GM18505 (cell line): ENCODE measurements around the gene RPS8.
A peak's percentile ranks its signal among the peaks of the same experiment; 100 is the strongest.
"Not testable (repeated sequence)": the region's sequence is repeated elsewhere in the genome, so short reads cannot be mapped to it uniquely, and the experiment has no call there.

Experiments
- ATAC-seq: cut with Tn5 transposase; IDR thresholded peaks from one replicate; pipeline ENCODE4 v1.9.1; 2021; ENCODE audit not compliant: unreplicated experiment
- POLR2A ChIP-seq: IDR thresholded peaks from 4 replicates; pipeline ENCODE4 v1.6.1; 2011; ENCODE audit warnings: borderline replicate concordance; ENCODE audit not compliant: insufficient read depth, insufficient read length; ENCODE audit errors: extremely low read depth

RPS8 gene

DNA sequence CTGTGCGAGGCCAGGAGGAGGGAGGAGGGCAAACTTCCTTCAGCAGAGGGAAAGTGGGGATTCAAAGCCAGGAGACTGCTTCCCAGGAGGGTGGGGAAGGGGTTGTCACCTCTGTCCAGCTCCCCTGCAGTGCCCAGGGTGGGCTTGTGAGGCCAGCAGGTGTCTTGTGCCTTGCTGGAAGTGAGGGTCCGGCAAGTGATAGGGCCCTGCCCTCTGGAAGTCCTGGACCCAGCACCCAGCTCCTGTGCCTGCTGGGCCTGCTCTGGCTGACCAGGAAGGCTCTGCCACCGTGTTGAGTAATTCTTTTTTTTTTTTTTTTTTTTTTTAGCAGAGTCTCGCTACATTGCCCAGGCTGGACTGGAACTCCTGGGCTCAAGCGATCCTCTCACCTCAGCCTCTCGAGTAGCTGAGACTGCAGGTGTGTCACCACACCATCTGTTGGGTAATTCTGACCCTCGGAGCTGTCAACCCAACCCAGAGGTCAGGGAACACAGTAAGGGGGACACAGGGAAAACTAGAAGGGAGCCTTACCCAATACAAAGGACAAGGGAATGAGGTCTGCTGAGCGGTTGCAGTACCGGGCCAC is 11.6 kb downstream of the RPS8 start:
- no peak for ATAC-seq
- TF ChIP-seq POLR2A: no peak

DNA sequence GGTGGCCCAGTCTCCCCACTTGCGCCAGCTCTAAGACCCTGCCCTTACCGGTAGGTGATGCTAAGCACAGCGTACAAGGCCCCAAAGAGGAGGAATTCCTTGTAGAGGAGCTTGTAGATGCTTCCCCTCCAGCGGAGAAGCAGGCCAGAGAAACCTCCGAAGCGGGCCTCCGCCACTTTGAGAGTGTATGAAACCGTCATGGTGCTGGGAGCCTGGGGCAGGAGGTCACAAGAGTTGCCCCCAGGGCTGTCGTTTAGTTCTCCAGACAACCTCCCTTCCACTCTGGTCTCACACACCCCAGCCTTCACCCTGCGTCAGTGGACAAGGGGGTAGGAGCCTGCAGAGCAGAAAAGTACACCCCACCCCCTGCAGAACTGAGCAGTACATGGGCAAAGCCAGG is 12.2 kb downstream of the RPS8 start:
- no peak for ATAC-seq
- no peak for TF ChIP-seq POLR2A

DNA sequence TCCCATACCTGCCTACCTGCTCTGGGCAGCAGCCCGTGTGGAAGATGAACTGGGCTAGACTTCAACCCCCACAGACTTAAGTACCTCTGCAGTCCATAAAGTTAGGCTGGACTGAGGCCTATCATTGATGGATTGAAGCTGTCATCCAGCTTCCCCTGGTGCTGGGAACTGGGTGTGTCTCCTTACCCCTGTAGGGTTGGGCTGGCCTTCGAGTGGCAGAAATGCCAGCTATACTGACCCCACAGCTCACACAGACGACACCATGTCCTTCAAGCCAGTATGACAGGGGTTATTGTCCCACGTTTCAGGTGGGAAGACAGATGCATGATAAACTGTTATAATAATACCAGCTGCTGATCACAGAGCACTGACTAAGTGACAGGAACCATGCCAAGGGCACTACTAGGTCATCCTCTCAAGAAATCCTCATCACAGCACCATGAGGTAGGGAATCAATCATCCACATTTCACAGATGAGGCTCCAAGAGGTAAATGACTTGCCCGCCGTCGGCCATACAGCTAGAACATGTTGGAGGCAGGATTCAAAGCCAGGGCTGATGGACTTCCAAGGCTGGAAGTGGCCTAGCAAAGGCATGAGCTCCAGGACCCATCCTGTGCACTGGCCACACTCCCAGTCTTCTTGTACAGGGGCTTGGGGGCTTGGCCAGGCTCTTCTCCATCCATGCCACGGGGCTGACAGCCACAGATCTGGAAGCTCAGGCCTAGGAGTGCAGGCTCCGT is 12.9 kb downstream of the RPS8 start, which contains the start of gene BEST4:
Gene BEST4 (minus strand): TSS at position 51 of the 741 bp plus-strand sequence. CDS start 465 bp downstream, outside the sequence.
- TF ChIP-seq POLR2A: no peak
- ATAC-seq: no peak

DNA sequence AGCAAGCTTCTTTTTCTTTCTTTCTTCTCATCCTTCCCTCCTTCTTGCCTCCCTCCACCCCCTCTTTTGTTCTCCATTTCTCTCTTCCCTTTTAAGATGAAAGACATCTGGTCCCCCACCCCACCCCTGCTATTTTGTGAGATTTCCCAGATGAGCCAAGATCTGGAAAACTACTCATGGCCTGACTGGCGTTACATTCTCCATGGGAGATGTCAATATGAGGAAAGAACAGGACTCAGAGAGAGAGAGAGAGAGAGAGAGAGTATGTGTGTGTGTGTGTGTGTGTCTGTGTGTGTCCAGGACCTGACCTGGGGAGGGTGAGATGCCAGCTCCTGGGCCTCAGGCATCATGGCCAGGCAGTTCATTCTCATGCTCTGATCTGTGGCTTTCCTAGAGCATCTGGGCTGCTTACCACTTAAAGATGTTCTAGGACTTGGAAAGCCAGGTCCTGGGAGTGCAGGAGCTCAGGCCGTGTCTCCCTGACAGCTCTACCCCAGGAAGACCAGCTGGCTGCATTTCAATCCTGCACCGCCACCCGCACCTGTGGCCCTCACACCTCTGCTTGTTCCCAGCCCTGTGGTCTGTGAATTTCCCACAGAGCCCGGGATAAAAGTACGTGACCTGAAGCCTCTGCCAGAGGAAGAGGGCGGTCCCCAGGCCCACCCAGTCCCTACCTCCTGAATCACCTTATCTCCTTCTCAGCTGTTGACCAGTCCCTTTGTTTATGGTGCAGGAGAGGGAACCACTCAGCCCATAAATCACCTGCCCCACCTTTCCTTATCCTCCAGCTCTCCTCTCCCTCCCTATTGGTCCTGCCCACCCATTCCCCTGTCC is 15.8 kb downstream of the RPS8 start:
- TF ChIP-seq POLR2A: no peak
- no peak for ATAC-seq

DNA sequence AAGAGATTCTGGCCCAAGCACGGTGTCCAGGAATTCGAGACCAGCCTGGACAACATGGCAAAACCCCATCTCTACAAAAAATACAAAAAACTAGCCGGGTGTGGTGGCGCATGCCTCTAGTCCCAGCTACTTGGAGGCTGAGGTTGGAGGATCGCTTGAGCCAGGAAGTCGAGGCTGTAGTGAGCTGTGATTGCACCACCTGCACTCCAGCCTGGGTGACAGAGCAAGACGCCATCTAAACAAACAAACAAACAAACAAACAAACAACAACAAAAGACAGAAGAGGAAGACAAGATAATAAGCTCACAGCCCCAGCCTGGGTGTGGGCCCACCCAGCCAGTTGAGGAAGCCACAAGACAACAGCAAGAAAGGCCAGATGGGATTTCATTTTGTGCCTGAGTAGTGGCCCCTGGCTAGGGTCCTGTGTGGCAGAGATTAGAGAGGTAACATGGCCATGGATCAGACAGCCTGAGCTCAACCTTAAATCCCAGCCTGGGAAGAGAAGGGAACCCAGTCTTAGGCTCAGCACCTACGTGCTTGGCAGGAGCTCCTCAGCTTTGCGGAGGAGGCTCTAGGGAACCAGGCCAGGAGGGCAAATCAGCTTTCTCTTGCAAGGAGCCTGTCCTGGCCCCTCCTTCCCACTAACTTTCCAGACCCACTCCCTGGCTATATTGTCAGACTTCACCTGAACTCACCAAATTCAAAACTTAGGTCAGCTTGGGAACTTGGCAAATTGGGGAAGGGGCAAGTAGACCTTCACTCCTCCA is 17.6 kb downstream of the RPS8 start:
- TF ChIP-seq POLR2A: no peak
- no peak for ATAC-seq

DNA sequence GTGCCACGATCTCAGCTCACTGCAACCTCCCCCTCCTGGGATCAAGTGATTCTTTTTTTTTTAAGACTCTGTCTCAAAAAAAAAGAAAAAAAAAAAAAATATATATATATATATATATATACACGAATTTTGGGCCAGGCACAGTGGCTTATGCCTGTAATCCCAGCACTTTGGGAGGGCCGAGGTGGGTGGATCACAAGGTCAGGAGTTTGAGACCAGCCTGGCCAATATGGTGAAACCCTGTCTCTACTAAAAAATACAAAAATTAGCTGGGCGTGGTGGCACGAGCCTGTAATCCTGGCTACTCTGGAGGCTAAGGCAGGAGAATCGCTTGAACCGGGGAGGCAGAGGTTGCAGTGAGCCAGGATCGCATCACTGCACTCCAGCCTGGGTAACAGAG is 22.5 kb downstream of the RPS8 start:
- not testable (repeated sequence) for ATAC-seq

DNA sequence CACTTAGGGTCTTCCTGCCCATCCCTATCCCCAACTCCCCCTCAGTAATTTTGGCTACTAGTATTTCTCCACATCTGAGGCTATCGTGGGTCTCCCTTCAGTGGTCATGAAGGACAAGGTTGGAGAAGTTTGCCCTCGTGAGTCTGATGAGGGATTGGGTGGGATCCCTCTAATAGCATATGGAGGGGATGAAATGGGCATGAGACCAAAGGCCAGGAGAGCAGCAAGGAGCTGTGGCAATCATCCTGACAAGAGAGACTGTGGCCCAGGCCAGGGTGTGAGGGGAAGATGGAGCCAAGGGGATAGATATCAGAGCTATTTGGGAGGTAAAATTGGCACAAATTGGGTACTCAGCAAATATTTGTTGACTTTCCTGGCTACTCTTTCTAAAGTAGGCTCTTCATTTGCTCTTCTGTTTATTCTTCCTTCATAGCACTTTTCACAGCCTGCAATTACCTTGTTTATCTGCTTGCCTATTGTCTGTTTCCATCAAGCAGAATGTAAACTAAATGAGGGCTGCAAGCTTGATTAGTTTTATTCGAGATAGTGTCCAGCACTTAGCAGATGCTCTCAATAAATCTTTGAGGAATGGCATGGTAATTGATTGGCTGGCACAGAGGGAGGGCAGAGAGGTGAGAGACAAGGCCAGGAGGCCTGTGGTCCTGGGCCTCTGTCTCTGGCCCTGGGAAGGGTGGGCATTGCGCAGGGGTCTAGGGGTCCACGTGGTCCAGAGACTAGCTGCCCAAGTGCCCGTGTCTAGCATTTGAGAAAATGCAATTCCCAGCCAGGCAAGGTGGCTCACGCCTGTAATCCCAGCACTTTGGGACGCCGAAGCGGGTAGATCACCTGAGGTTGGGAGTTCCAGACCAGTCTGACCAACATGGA is 23.4 kb downstream of the RPS8 start:
- ATAC-seq: no peak
- no peak for TF ChIP-seq POLR2A

DNA sequence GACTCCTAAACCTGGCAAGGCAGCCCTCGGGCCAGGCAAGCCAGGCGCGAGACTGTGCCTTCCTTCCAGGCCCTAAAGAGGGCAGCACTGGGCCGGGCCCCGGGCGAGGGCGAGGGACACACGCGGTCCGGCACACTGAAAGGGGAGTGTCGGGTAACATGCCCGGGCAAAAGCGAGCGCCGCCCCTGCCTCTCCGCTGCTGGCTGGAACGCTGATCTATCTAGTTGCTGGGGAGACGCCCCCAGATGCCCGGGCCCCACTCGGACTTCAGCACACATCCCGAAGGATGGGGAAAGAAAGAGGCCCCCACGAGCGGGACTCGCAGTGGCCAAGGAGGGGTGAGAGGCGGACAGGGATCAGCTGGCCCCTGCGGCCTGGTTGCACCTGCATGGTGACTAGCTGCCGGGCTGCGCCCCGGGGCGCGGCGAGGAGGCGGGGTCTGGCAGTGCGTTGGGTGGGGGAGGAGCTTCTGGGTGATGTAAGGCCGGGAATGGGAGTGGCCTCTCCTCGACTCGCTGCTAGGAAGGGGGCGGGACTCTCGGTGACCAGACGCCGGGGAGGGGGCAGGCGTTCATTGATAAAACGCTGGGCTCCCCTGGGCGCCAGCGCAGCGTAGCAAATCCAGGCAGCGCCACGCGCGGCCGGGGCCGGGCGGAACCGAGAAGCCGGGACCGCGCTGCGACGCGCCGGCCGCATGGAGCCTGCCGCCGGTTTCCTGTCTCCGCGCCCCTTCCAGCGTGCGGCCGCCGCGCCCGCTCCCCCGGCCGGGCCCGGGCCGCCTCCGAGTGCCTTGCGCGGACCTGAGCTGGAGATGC is 24.6 kb downstream of the RPS8 start, which contains the start of gene PLK3:
Gene PLK3 (plus strand): TSS at position 608 of the 815 bp plus-strand sequence. CDS start 87 bp downstream, at position 695.
- ATAC-seq: peak; percentile 79
- peak; percentile 95 for TF ChIP-seq POLR2A

DNA sequence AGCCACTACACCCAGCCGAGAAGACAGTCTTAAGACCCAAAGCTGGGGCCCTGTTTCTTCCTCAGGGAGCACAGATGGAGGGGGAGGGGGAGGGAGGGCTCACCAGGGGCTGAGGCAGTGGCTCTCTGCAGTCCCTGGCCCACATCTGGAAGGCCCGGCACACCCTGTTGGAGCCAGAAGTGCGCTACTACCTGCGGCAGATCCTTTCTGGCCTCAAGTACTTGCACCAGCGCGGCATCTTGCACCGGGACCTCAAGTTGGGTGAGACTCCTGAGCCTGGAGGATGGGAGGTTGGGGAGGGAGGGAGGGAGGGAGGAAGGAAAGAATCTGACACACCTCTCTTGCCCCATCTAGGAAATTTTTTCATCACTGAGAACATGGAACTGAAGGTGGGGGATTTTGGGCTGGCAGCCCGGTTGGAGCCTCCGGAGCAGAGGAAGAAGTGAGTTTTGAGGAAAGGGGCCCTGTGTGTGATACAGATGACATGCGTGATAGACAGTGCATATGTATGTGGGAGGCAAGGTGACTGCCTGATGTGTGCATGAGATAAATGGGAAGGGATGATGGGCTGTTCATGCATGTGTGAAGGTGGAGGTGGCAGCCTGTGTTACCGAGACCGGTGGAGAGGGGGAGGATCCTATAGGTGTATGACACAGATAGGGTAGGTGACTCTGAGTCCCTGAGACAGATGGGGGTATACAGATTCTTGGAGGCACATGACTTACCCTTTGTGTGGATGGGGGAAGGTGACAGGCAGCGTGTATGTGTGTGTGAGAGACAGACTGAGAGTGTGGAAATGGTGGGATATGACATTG is 26.4 kb downstream of the RPS8 start:
- no peak for ATAC-seq
- no peak for TF ChIP-seq POLR2A

DNA sequence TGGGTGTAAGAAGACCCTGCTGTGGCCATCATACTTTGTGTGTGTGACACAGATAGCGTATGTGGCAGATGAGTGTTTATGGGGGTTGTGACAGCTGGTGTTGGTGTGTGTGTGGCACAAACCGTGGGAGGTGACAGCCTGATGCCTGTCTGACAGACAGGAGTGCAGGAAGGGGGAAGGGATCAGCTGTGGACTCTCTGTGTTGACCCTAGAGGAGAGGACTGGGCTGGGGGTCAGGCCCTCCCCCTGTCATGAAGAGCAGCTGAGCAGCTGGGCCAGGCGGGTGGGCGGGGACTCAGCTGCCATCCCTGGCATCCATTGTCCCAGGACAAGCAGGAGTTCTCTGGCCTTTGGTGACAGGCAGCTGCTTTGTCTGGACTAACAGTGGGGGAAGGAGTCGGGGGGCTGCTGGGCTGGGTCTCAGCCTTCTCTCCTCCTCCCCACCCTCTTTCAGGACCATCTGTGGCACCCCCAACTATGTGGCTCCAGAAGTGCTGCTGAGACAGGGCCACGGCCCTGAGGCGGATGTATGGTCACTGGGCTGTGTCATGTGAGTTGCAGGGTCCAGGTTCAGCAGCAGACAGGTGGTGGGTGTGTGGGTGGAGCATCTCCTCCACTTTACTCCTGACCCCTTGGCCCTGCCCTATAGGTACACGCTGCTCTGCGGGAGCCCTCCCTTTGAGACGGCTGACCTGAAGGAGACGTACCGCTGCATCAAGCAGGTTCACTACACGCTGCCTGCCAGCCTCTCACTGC is 27.1 kb downstream of the RPS8 start:
- TF ChIP-seq POLR2A: no peak
- no peak for ATAC-seq
